Small intestine (tissue), 7 donors: ENCODE data around the gene ST7. TPM values are rescaled to one million over a fixed set of nuclear protein-coding genes. Genes with fewer than 3 reads are reported as not detected.

Experiments used
- DNase-seq, 2 donors: peaks; one replicate each; pipeline versions ENCODE4 v3.0.0 to v3.0.0-alpha.2; 2013
- FAIRE-seq: peaks from 2 replicates; lab custom pipeline; 2012; peaks lifted over from hg19 to GRCh38; lab: Jason Lieb, UNC
- H3K27ac ChIP-seq, 3 donors: one replicate each; pipeline ENCODE4 v1.5.1; 2013; ENCODE audit warnings: low read length in 2 of 3, mild to moderate bottlenecking in 2 of 3, control low read depth in 1 of 3, inconsistent platforms in 1 of 3, low read depth in 1 of 3, moderate library complexity in 1 of 3
- H3K27me3 ChIP-seq, 3 donors: one replicate each; pipeline ENCODE4 v1.6.1; 2013; ENCODE audit warnings: low read length in 3 of 3, inconsistent platforms in 1 of 3; ENCODE audit not compliant: control insufficient read depth in 3 of 3, insufficient read depth in 3 of 3
- H3K36me3 ChIP-seq, 3 donors: one replicate each; pipeline ENCODE4 v1.6.1; 2013; ENCODE audit warnings: low read length in 3 of 3, inconsistent platforms in 1 of 3, low read depth in 1 of 3, mild to moderate bottlenecking in 1 of 3, moderate library complexity in 1 of 3; ENCODE audit not compliant: control insufficient read depth in 3 of 3, insufficient read depth in 2 of 3
- H3K4me1 ChIP-seq, 3 donors: one replicate each; pipeline ENCODE4 v1.6.1; 2013; ENCODE audit warnings: low read length in 2 of 3, inconsistent platforms in 1 of 3, low read depth in 1 of 3, mild to moderate bottlenecking in 1 of 3, moderate library complexity in 1 of 3; ENCODE audit not compliant: control insufficient read depth in 3 of 3, insufficient read depth in 2 of 3
- H3K4me3 ChIP-seq, 3 donors: one replicate each; pipeline ENCODE4 v1.5.1; 2013; ENCODE audit warnings: low read length in 3 of 3, control low read depth in 1 of 3, inconsistent platforms in 1 of 3, low read depth in 1 of 3, mild to moderate bottlenecking in 1 of 3, moderate library complexity in 1 of 3
- H3K9me3 ChIP-seq, 2 donors: one replicate each; pipeline ENCODE4 v1.6.1; 2013; ENCODE audit warnings: low read depth in 1 of 2, low read length in 1 of 2; ENCODE audit not compliant: control insufficient read depth in 2 of 2, insufficient read depth in 1 of 2
- WGBS, 3 donors: extraction: QIAGEN DNeasy Blood & Tissue Kit; methylation state at CpG; one replicate each; pipeline ENCODE4 v1.1.7; 2013; 5-methylcytosine and 5-hydroxymethylcytosine counted together
- polyA plus RNA-seq, 4 donors: library from polyadenylated mRNA; stranded (reverse) in 3 of 4; unstranded in 1 of 4; fragments of 200-250 nt in 3 of 4; fragments of 120-200 nt in 1 of 4; gene quantifications; one replicate each; pipeline versions ENCODE4 v1.2.1 to v1.2.3, GENCODE V29; 2013
- donor health status: healthy with polysubstance abuse.
- donor health status: control.
- donor health status: control.
- donor health status: Bipolar disorder and iron deficiency.
- donor health status: healthy.

The ST7 gene
- polyA plus RNA-seq, 4 donors = 8.3 to 27.7 (median 13.0) TPM

- no peaks in the 10 kb centered on the region for H3K27me3 ChIP-seq
- no peak for DNase-seq
- FAIRE-seq = no peak
These were observed 169.2 kb downstream of the ST7 start for GRCh38 chr7:117122536-117122935.

DNA sequence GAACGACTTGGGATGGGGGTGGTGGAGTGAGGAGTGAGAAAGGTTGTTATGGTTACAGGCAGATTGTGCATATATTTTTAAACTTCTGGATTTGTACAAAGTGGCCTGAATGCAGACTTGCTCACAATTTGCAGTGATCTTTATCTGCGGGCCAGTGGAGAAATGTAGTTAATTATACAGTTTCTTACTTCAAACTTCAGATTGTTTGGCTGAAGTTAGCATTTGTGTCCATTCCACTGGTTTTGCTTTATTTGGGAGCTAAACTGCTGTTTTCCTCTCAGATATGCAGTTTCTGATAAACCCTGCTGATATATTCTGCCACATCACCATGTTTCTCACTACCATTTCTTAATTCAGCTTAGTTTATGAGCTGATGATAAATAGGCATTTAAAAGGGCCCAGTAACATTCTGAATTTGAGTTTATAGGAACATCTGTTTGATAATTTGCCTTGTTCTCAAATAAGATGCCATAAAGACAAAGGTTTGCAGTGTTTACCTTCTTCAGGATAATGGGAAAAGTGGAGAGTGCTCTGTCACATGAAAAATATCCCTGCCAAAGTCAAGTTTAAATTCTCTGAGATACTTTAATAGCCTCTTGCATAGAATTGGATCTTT lies 170.1 kb downstream of the ST7 start:
- no peaks in the 10 kb centered on the region for H3K9me3 ChIP-seq
- peaks cover 0 to 9% (median 0%) of the 10 kb centered on the region in 3 donors for H3K4me1 ChIP-seq
- H3K27me3 ChIP-seq = no peaks in the 10 kb centered on the region
- no peak overlapping the region for H3K4me3 ChIP-seq
- 88 to 92% (median 89%) methylated on average over 2 of the region's 2 CpGs for WGBS, 3 donors
- no peak overlapping the region for H3K27ac ChIP-seq
- FAIRE-seq (no peak), DNase-seq (no peak)
- peaks cover 0 to 4% (median 0%) of the 10 kb centered on the region in 3 donors for H3K36me3 ChIP-seq

More at GRCh38 chr7:117122536-117122935, 169.2 kb downstream of the ST7 start:
- no peaks in the 10 kb centered on the region for H3K9me3 ChIP-seq
- peaks cover 0 to 4% (median 0%) of the 10 kb centered on the region in 3 donors for H3K36me3 ChIP-seq
- H3K4me3 ChIP-seq = no peak overlapping the region
- peaks cover 0 to 9% (median 0%) of the 10 kb centered on the region in 3 donors for H3K4me1 ChIP-seq
- H3K27ac ChIP-seq = no peak overlapping the region

DNA sequence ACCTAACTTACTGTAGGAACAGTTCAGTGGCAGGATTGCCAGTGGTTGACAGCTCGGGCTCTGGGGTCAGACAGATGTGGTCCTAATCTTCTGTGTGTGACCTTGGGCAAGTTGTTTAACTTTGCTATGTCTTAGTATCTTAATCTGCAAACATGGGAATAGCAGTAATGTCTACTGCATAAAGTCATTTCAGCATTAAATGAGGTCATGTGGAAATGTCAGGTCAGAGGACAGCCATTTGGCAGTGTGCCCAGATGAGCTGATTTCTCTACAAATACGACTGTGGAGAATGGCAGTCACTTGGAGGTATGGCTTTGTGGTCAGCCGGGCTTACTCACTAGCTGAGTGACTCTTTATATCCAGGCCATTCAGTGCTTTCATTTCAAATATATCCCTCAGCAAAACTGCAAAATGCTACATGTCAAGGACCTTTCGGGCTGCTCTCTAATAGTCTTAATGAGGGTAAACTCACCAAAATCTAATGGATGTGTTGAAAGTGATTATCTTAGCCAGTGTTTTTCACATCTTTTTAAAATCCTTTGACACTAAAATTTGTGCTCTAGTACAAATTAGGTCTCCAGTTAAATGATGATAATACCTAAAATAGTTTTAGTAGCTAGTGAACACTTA lies 171.4 kb downstream of the ST7 start:
- 32 to 40% (median 32%) methylated on average over 4 of the region's 4 CpGs for WGBS, 3 donors
- Histone ChIP-seq H3K4me3 (no peak overlapping the region), H3K27ac (peak overlapping the region in 1 of 3 donors; percentile 32), H3K4me1 (peaks cover 0 to 9% (median 0%) of the 10 kb centered on the region in 3 donors), H3K9me3 (no peaks in the 10 kb centered on the region), H3K36me3 (peaks cover 0 to 4% (median 0%) of the 10 kb centered on the region in 3 donors), H3K27me3 (no peaks in the 10 kb centered on the region)
- FAIRE-seq = no peak
- peak; percentile 90 for DNase-seq

DNA sequence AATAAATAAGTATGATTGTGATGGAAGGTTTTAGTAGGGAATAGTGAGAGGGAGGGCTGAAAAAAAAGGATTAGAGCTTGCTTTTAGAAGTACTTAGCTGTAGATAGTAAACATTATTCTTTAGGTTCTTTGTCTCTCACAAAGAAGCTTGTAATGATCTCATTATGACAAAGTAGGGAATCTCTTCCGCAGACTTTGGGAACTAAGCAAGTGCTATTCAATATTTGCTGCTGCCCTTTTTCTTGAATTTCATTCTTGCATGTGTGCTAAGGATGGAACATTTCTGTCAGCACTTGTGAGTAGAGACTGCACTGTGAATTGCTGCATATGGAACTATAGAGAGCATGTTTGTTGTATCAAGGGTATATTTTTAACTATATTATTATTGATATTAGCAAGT lies 173.4 kb downstream of the ST7 start:
- Histone ChIP-seq H3K36me3 (no peaks in the 10 kb centered on the region), H3K4me1 (peaks cover 0 to 9% (median 0%) of the 10 kb centered on the region in 3 donors), H3K27ac (no peak overlapping the region), H3K9me3 (no peaks in the 10 kb centered on the region), H3K4me3 (no peak overlapping the region), H3K27me3 (no peaks in the 10 kb centered on the region)
- FAIRE-seq = no peak
- WGBS, 3 donors = 92 to 96% (median 93%) methylated on average over 1 of the region's 1 CpG
- no peak for DNase-seq

- Histone ChIP-seq H3K4me1 (peaks cover 0 to 9% (median 0%) of the 10 kb centered on the region in 3 donors), H3K27ac (no peak overlapping the region), H3K4me3 (no peak overlapping the region), H3K27me3 (no peaks in the 10 kb centered on the region), H3K36me3 (no peaks in the 10 kb centered on the region), H3K9me3 (no peaks in the 10 kb centered on the region)
- DNase-seq = peak; percentile 69 to 74
- FAIRE-seq = peak; percentile 86
- 5 to 12% (median 10%) methylated on average over 2 of the region's 2 CpGs for WGBS, 3 donors
These were observed 174.4 kb downstream of the ST7 start for GRCh38 chr7:117127585-117128168.

GRCh38 chr7:117129521-117129955 lies 176.2 kb downstream of the ST7 start:
- DNase-seq (no peak), FAIRE-seq (no peak)
- Histone ChIP-seq H3K4me3 (no peak overlapping the region), H3K36me3 (no peaks in the 10 kb centered on the region), H3K4me1 (peaks cover 0 to 6% (median 0%) of the 10 kb centered on the region in 3 donors), H3K27ac (no peak overlapping the region), H3K27me3 (no peaks in the 10 kb centered on the region), H3K9me3 (no peaks in the 10 kb centered on the region)
- 78 to 95% (median 93%) methylated on average over 5 of the region's 5 CpGs for WGBS, 3 donors

DNA sequence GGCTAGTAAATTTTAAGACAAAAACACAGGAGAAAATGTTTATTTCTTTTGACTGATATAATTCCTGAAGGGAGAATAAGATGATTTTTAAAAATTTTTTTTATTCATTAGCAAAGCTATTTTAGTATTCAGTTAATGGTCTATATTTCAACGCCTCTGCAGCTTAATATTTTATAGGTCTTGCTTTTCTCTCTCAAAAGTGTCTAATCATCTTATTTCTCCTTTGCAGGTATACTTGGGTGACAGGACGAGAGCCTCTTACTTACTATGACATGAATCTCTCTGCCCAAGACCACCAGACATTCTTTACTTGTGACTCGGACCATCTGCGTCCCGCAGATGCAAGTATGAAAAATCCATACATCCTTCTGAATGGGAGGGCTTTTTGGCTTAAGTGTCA lies 177.0 kb downstream of the ST7 start:
- H3K4me1 ChIP-seq = no peaks in the 10 kb centered on the region
- no peak for FAIRE-seq
- no peak overlapping the region for H3K4me3 ChIP-seq
- H3K27ac ChIP-seq = no peak overlapping the region
- 97 to 98% (median 98%) methylated on average over 5 of the region's 5 CpGs for WGBS, 3 donors
- H3K27me3 ChIP-seq = no peaks in the 10 kb centered on the region
- no peak for DNase-seq
- no peaks in the 10 kb centered on the region for H3K9me3 ChIP-seq
- no peaks in the 10 kb centered on the region for H3K36me3 ChIP-seq

- H3K9me3 ChIP-seq = no peaks in the 10 kb centered on the region
- 89 to 93% (median 92%) methylated on average over 6 of the region's 6 CpGs for WGBS, 3 donors
- no peak overlapping the region for H3K4me3 ChIP-seq
- H3K27ac ChIP-seq = no peak overlapping the region
- no peaks in the 10 kb centered on the region for H3K36me3 ChIP-seq
- no peak for FAIRE-seq
- H3K4me1 ChIP-seq = no peaks in the 10 kb centered on the region
- H3K27me3 ChIP-seq = no peaks in the 10 kb centered on the region
- DNase-seq = no peak
These were observed 179.2 kb downstream of the ST7 start for GRCh38 chr7:117132321-117133120.
